CD8-positive, alpha-beta memory T cell (primary cell): Measurements from ENCODE around the gene RALBP1. TPM values are rescaled to one million over a fixed set of nuclear protein-coding genes. Genes with fewer than 3 reads are reported as not detected.

Experiments used
- CTCF ChIA-PET: fragments of 350-600 bp; sonication (Branson Sonifier 250); formaldehyde crosslinking; loops from one replicate; lab custom pipeline; 2021; ENCODE audit warnings: antibody characterized with exemption; lab: Charles Lee
- POLR2A ChIA-PET: fragments of 350-600 bp; sonication (Branson Sonifier 250); formaldehyde crosslinking; loops from one replicate; lab custom pipeline; 2021; ENCODE audit warnings: antibody characterized with exemption; lab: Charles Lee
- DNase-seq, 5 donors: peaks; one replicate each; pipeline versions ENCODE4 v3.0.0 to v3.0.0-alpha.2; 2020 to 2022; ENCODE audit warnings: mixed read lengths in 1 of 5
- H3K27ac ChIP-seq: one replicate; pipeline ENCODE4 v1.7.0; 2013; ENCODE audit warnings: low read depth, mild to moderate bottlenecking, low read length, moderate library complexity
- H3K27me3 ChIP-seq: 2 replicates; pipeline ENCODE4 v1.7.0; 2013; ENCODE audit warnings: low read length, mild to moderate bottlenecking; ENCODE audit not compliant: insufficient read depth, poor library complexity, severe bottlenecking
- H3K36me3 ChIP-seq: 2 replicates; pipeline ENCODE4 v1.7.0; 2013; ENCODE audit warnings: mild to moderate bottlenecking, low read length, moderate library complexity; ENCODE audit not compliant: insufficient read depth
- H3K4me1 ChIP-seq: 2 replicates; pipeline ENCODE4 v1.7.0; 2013; ENCODE audit warnings: mild to moderate bottlenecking, low read length, moderate library complexity; ENCODE audit not compliant: insufficient read depth
- H3K4me3 ChIP-seq: 2 replicates; pipeline ENCODE4 v1.7.0; 2013; ENCODE audit warnings: mild to moderate bottlenecking, low read length
- H3K9me3 ChIP-seq: 2 replicates; pipeline ENCODE4 v1.7.0; 2013; ENCODE audit warnings: mild to moderate bottlenecking, low read length
- H3K27ac Mint-ChIP-seq, 8 donors: one replicate each; pipeline ENCODE4 v1.8.0; 2020 to 2021; ENCODE audit warnings: mixed read lengths in 8 of 8, mild to moderate bottlenecking in 6 of 8, inconsistent platforms in 3 of 8, moderate library complexity in 3 of 8
- H3K27me3 Mint-ChIP-seq, 2 donors: one replicate each; pipeline ENCODE4 v1.8.0; 2020 to 2021; ENCODE audit warnings: mixed read lengths in 2 of 2, mild to moderate bottlenecking in 1 of 2, moderate library complexity in 1 of 2
- H3K36me3 Mint-ChIP-seq, 3 donors: one replicate each; pipeline ENCODE4 v1.8.0; 2020 to 2021; ENCODE audit warnings: mixed read lengths in 3 of 3, inconsistent platforms in 1 of 3, mild to moderate bottlenecking in 1 of 3
- H3K4me1 Mint-ChIP-seq, 3 donors: one replicate each; pipeline ENCODE4 v1.8.0; 2020 to 2021; ENCODE audit warnings: mixed read lengths in 3 of 3, inconsistent platforms in 1 of 3, mild to moderate bottlenecking in 1 of 3
- H3K4me3 Mint-ChIP-seq, 7 donors: one replicate each; pipeline ENCODE4 v1.8.0; 2020 to 2021; ENCODE audit warnings: mixed read lengths in 7 of 7, mild to moderate bottlenecking in 6 of 7, moderate library complexity in 4 of 7, inconsistent platforms in 2 of 7
- H3K9me3 Mint-ChIP-seq, 5 donors: one replicate each; pipeline ENCODE4 v1.8.0; 2020 to 2022; ENCODE audit warnings: mixed read lengths in 5 of 5, mild to moderate bottlenecking in 3 of 5, moderate library complexity in 2 of 5, inconsistent platforms in 1 of 5
- polyA plus RNA-seq: library from polyadenylated mRNA; unstranded; fragments of 300-500 nt; fragmentation: Illumina TruSeq; gene quantifications from one replicate; pipeline ENCODE4 v1.2.3, GENCODE V29; 2021
- total RNA-seq, 2 experiments: library from RNA; stranded (reverse); gene quantifications; one replicate each; pipeline ENCODE4 v1.2.3, GENCODE V29; 2021

The RALBP1 gene
- total and polyA plus RNA-seq, 3 experiments from 2014 or later: 41.0 to 65.4 (median 43.4) TPM

DNA sequence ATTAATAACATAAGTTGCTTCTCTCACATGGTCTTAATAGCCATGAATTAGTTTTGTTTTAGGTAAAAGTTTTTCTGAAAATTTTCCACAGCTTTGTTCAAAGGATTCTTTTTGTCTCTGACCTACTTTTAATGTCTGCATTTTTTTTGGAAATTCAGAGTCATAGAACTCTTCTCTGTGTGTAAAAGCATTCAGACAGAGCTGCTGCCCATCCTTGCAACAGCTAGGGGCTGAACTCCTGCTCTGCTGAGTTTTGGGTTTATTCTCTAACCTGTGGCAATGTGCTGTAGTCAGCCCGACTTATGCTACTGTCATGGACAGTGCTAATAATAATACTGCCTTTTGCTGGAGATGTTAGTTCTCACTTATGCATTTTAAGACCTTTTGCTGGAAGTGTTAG lies 44.1 kb downstream of the RALBP1 start:
- H3K27me3 Mint-ChIP-seq: no peaks in the 10 kb centered on the region
- POLR2A ChIA-PET: no interaction called here
- H3K27ac Mint-ChIP-seq: no peak overlapping the region
- Histone ChIP-seq H3K4me1 (no peaks in the 10 kb centered on the region), H3K27me3 (no peaks in the 10 kb centered on the region), H3K36me3 (peaks cover 8% of the 10 kb centered on the region), H3K9me3 (no peaks in the 10 kb centered on the region), H3K4me3 (no peak overlapping the region), H3K27ac (no peak overlapping the region)
- no peak overlapping the region for H3K4me3 Mint-ChIP-seq
- DNase-seq: no peak
- H3K4me1 Mint-ChIP-seq: peaks cover 0 to 20% (median 10%) of the 10 kb centered on the region in 3 donors
- peaks cover 5 to 52% (median 19%) of the 10 kb centered on the region in 3 donors for H3K36me3 Mint-ChIP-seq
- CTCF ChIA-PET: no interaction called here
- no peaks in the 10 kb centered on the region for H3K9me3 Mint-ChIP-seq

DNA sequence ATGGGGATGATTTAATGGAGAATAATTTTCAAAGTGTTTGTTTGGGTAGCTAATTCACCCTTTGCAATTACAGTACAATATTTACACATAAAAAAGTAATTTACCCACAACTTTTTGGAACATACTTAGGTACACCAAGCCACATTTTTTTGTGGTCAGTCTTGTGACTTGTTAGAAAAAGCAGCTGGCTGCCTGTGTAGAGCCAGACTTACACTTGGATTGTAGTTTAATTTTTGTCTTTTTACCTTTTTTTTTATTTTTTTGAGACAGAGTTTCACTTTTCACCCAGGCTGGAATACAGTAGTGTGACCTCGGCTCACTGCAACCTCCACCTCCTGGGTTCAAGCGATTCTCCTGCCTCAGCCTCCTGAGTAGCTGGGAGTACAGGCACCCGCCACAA lies 45.4 kb downstream of the RALBP1 start:
- Histone ChIP-seq H3K4me1 (no peaks in the 10 kb centered on the region), H3K9me3 (no peaks in the 10 kb centered on the region), H3K27ac (no peak overlapping the region), H3K4me3 (no peak overlapping the region), H3K27me3 (no peaks in the 10 kb centered on the region), H3K36me3 (peaks cover 16% of the 10 kb centered on the region)
- ChIA-PET POLR2A (no interaction called here), CTCF (interaction anchor here (1.1 to 1.5 kb wide), 2 partner anchors 9 to 11 kb away, joined by 4 read pairs; no protein-coding TSS in a partner anchor)
- Mint-ChIP-seq H3K4me1 (peaks cover 0 to 12% (median 10%) of the 10 kb centered on the region in 3 donors), H3K27ac (no peak overlapping the region), H3K9me3 (no peaks in the 10 kb centered on the region), H3K4me3 (no peak overlapping the region), H3K27me3 (no peaks in the 10 kb centered on the region), H3K36me3 (peaks cover 5 to 59% (median 24%) of the 10 kb centered on the region in 3 donors)
- DNase-seq: no peak

DNA sequence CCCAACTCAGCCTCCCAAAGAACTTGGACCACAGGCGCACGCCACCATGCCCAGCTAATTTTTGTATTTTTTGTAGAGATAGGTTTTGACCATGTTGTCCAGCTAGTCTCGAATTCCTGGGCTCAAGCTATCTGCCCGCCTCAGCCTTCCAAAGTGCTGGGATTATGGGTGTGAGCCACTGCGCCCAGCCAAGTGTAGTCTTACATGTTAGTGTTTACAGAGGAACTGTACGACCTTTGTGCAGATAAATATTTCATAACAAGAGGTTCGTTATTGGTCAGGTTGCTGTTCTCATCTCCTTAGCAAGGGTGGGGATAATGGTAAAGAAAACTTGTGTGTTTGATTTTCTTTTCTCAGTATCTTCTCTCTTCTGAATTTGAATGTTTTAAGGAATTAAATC lies 46.5 kb downstream of the RALBP1 start:
- no peaks in the 10 kb centered on the region for H3K9me3 ChIP-seq
- CTCF ChIA-PET: interaction anchor here (1.0 kb wide), 1 partner anchor 448 kb away, joined by 4 read pairs; no protein-coding TSS in a partner anchor
- DNase-seq: no peak
- Mint-ChIP-seq H3K27me3 (no peaks in the 10 kb centered on the region), H3K4me1 (peaks cover 0 to 7% (median 6%) of the 10 kb centered on the region in 3 donors), H3K27ac (peak overlapping the region in 1 of 8 donors; percentile 69), H3K9me3 (no peaks in the 10 kb centered on the region), H3K4me3 (no peak overlapping the region), H3K36me3 (peaks cover 5 to 62% (median 25%) of the 10 kb centered on the region in 3 donors)
- POLR2A ChIA-PET: no interaction called here
- H3K27me3 ChIP-seq: no peaks in the 10 kb centered on the region
- no peak overlapping the region for H3K27ac ChIP-seq
- no peaks in the 10 kb centered on the region for H3K4me1 ChIP-seq
- peaks cover 16% of the 10 kb centered on the region for H3K36me3 ChIP-seq
- no peak overlapping the region for H3K4me3 ChIP-seq

DNA sequence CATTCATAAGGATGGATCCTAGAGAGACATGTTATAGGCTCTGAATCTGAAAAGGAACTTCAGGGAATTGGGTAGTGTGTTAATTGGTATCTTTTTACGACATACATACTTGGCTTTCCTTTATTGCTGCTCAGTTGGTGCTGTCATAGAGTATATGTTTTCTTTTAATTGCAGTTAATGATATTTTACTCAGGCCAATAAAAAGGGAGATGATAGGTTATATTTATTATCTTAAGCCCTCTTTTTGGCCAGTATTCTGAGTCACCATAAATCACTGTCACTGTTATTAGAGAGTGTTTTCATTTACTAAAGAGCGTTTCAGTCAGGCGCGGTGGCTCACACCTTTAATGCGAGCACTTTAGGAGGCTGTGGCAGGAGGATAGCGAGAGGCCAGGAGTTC lies 47.6 kb downstream of the RALBP1 start:
- Mint-ChIP-seq H3K27me3 (no peaks in the 10 kb centered on the region), H3K9me3 (peaks cover 0 to 2% (median 0%) of the 10 kb centered on the region in 5 donors), H3K4me1 (peaks cover 0 to 6% (median 6%) of the 10 kb centered on the region in 3 donors), H3K36me3 (peaks cover 16 to 65% (median 24%) of the 10 kb centered on the region in 3 donors), H3K27ac (no peak overlapping the region), H3K4me3 (no peak overlapping the region)
- Histone ChIP-seq H3K4me3 (no peak overlapping the region), H3K27ac (no peak overlapping the region), H3K9me3 (no peaks in the 10 kb centered on the region), H3K4me1 (no peaks in the 10 kb centered on the region), H3K27me3 (no peaks in the 10 kb centered on the region), H3K36me3 (peaks cover 15% of the 10 kb centered on the region)
- DNase-seq: no peak
- ChIA-PET POLR2A (no interaction called here), CTCF (no interaction called here)

DNA sequence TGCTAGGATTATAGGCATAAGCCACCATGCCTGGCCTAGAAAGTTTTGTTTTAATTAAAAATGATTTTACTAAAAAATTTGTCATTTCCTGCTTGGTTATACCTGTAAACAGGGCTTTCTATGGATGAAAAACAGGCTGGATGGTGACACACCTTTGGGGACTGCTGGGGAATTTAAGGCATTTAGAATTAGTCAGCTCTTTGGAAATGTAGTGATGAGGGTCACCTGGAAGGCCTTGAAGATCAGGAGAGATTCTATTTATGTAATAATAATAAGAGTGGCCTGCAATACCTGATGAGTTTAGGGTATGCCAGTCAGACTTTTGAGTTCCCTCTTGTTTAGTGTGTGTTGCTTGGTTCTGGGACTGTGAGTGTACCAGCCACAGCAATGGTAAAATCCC lies 51.1 kb downstream of the RALBP1 start:
- H3K9me3 ChIP-seq: no peaks in the 10 kb centered on the region
- no peak overlapping the region for H3K27ac ChIP-seq
- peaks cover 18% of the 10 kb centered on the region for H3K36me3 ChIP-seq
- no peaks in the 10 kb centered on the region for H3K27me3 Mint-ChIP-seq
- H3K4me3 Mint-ChIP-seq: no peak overlapping the region
- peaks cover 0 to 2% (median 0%) of the 10 kb centered on the region in 5 donors for H3K9me3 Mint-ChIP-seq
- no peaks in the 10 kb centered on the region for H3K27me3 ChIP-seq
- peak overlapping the region in 1 of 8 donors; percentile 54 for H3K27ac Mint-ChIP-seq
- no peaks in the 10 kb centered on the region for H3K4me1 Mint-ChIP-seq
- no peak overlapping the region for H3K4me3 ChIP-seq
- no peak for DNase-seq
- ChIA-PET POLR2A (no interaction called here), CTCF (interaction anchor here (1.7 kb wide), 1 partner anchor 10 kb away, joined by 3 read pairs; no protein-coding TSS in a partner anchor)
- H3K4me1 ChIP-seq: no peaks in the 10 kb centered on the region
- peaks cover 27 to 83% (median 37%) of the 10 kb centered on the region in 3 donors for H3K36me3 Mint-ChIP-seq

DNA sequence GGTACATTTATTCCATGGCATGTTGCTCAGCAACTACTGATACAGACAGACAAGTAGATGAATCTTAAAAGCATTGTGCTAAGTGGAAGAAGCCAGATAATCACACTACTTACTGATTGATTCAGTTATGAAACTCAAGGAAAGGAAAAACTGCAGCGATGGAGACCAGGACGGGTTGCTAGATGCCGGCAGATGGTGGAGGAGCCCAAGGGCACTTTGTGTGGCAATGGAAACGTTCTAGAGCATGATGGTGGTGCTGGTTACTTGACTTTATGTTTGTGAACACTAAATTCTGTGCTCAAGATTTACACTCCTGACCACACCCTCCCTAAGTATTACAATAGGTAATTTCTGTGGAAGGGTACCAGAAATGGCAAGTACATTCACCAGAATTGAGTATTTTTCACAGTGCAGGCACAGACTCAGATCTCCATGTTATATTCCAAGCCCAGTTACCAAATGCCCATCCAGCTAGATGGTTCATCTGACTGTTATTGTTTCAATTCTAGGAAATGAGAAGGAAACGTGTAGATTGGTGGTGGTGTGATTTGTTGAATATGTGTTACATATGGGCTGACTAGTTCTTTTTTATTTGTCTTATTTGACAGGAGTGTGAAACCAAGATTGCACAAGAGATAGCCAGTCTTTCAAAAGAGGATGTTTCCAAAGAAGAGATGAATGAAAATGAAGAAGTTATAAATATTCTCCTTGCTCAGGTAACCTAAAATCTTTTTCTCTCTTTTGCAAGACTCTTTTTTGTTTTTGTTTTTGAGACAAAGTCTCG lies 55.1 kb downstream of the RALBP1 start:
- POLR2A ChIA-PET: no interaction called here
- H3K4me3 ChIP-seq: no peak overlapping the region
- no peak for DNase-seq
- no peaks in the 10 kb centered on the region for H3K4me1 ChIP-seq
- H3K4me1 Mint-ChIP-seq: no peaks in the 10 kb centered on the region
- CTCF ChIA-PET: interaction anchor here (1.4 kb wide), 1 partner anchor 10 kb away, joined by 4 read pairs; no protein-coding TSS in a partner anchor
- H3K27ac Mint-ChIP-seq: peak overlapping the region in 2 of 8 donors; percentile 22 to 54
- peaks cover 32% of the 10 kb centered on the region for H3K36me3 ChIP-seq
- no peaks in the 10 kb centered on the region for H3K27me3 Mint-ChIP-seq
- H3K9me3 Mint-ChIP-seq: peaks cover 0 to 2% (median 0%) of the 10 kb centered on the region in 5 donors
- no peak overlapping the region for H3K4me3 Mint-ChIP-seq
- H3K27me3 ChIP-seq: no peaks in the 10 kb centered on the region
- H3K27ac ChIP-seq: no peak overlapping the region
- peaks cover 28 to 88% (median 34%) of the 10 kb centered on the region in 3 donors for H3K36me3 Mint-ChIP-seq
- H3K9me3 ChIP-seq: no peaks in the 10 kb centered on the region

DNA sequence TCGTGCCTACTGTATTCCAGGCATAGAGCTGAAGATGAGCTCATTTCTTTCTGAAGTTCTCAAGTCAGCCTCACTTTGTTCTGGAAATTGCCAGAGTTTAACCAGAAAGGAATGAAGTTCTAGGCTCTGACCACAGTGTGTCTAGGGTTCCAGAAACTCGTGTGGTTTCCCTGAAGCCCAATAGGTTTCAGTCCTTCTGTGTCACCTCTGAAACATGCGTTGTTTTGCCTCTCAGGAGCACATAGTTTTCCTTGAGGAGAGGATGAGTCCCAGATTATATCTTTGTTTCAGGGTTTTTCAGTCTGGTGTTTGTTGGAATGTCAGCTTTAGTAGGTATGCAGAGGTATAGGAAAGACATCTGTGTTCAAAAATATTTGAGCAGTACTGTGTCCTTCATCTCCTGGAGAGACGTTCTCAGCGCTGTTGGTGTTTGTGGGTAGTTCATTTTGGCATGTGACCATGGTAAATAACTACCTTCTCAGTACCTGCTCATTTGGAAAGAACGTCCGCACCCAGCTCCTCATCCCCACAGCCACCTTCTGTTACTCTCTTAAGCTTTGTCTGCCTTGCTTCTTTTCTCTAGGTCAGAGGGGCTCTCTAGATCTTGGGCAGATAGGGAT lies 56.6 kb downstream of the RALBP1 start:
- H3K27ac Mint-ChIP-seq: peak overlapping the region in 1 of 8 donors; percentile 17
- H3K9me3 Mint-ChIP-seq: peaks cover 0 to 2% (median 0%) of the 10 kb centered on the region in 5 donors
- no peaks in the 10 kb centered on the region for H3K9me3 ChIP-seq
- no peak overlapping the region for H3K4me3 ChIP-seq
- no peak overlapping the region for H3K4me3 Mint-ChIP-seq
- peaks cover 37% of the 10 kb centered on the region for H3K36me3 ChIP-seq
- no peaks in the 10 kb centered on the region for H3K27me3 ChIP-seq
- ChIA-PET CTCF (no interaction called here), POLR2A (no interaction called here)
- no peaks in the 10 kb centered on the region for H3K27me3 Mint-ChIP-seq
- no peaks in the 10 kb centered on the region for H3K4me1 Mint-ChIP-seq
- H3K27ac ChIP-seq: no peak overlapping the region
- no peaks in the 10 kb centered on the region for H3K4me1 ChIP-seq
- H3K36me3 Mint-ChIP-seq: peaks cover 27 to 92% (median 35%) of the 10 kb centered on the region in 3 donors
- no peak for DNase-seq

DNA sequence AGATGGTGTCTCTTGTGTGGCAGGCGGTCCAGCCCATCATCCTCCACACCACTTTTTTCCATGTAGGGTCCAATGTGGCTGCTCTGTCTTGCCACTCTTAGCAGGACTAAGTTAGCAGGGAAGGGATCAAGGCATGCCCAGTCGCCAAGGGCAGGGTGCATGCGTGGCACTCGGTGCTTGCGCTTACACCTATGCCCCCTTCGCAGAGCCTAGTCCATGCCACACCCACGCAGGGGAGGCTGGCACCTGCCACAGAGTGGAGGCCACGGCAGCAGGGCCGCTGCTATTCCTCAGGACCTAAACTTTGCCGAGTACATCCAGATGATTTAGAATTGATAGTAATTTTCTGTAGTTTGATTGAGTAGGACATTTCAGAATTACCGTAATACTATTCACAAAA lies 59.5 kb downstream of the RALBP1 start:
- no peaks in the 10 kb centered on the region for H3K4me1 Mint-ChIP-seq
- H3K36me3 ChIP-seq: peaks cover 37% of the 10 kb centered on the region

More for the DNA sequence above, 59.5 kb downstream of the RALBP1 start:
- Histone ChIP-seq H3K27ac (no peak overlapping the region), H3K27me3 (no peaks in the 10 kb centered on the region), H3K4me1 (no peaks in the 10 kb centered on the region), H3K9me3 (no peaks in the 10 kb centered on the region), H3K4me3 (no peak overlapping the region)
- Mint-ChIP-seq H3K27me3 (no peaks in the 10 kb centered on the region), H3K36me3 (peaks cover 6 to 91% (median 27%) of the 10 kb centered on the region in 3 donors), H3K27ac (no peak overlapping the region), H3K9me3 (no peaks in the 10 kb centered on the region), H3K4me3 (no peak overlapping the region)
- no peak for DNase-seq
- CTCF ChIA-PET: no interaction called here
- POLR2A ChIA-PET: no interaction called here
